ENCODE measurements around the gene KRT37.

KRT37 gene

GRCh38 chr17:41424111-41424635, at the start of gene KRT37:
Gene KRT37, minus strand, starts transcription at chr17:41424585. Its CDS starts 62 bp downstream, at chr17:41424523.
- no peak for DNase-seq (ENCODE audit: low read depth in 2 of 2)

- no peak for DNase-seq (ENCODE audit: low read depth in 2 of 2)
Observed at GRCh38 chr17:41468346-41468745, 44.0 kb upstream of the KRT37 start.

- DNase-seq (ENCODE audit: low read depth in 2 of 2), result no peak
Observed at GRCh38 chr17:41467561-41467960, 43.2 kb upstream of the KRT37 start.

GRCh38 chr17:41466988-41467387, 42.6 kb upstream of the KRT37 start, which contains the start of gene KRT32:
Gene KRT32, minus strand, starts transcription at chr17:41467386. Its CDS starts 61 bp downstream, at chr17:41467325.
- DNase-seq (ENCODE audit: low read depth in 2 of 2), result no peak

- no peak for DNase-seq (ENCODE audit: low read depth in 2 of 2)
Observed at GRCh38 chr17:41464682-41465081, 40.3 kb upstream of the KRT37 start.

- no peak for DNase-seq (ENCODE audit: low read depth in 2 of 2)
Observed at GRCh38 chr17:41464173-41464572, 39.8 kb upstream of the KRT37 start.

- DNase-seq (ENCODE audit: low read depth in 2 of 2), result no peak
Observed at GRCh38 chr17:41463746-41464145, 39.4 kb upstream of the KRT37 start.

GRCh38 chr17:41462705-41463104, 38.3 kb upstream of the KRT37 start:
- no peak for DNase-seq (ENCODE audit: low read depth in 2 of 2)

- no peak for DNase-seq (ENCODE audit: low read depth in 2 of 2)
Observed at GRCh38 chr17:41457676-41458075, 33.3 kb upstream of the KRT37 start.

- no peak for DNase-seq (ENCODE audit: low read depth in 2 of 2)
Observed at GRCh38 chr17:41456204-41456603, 31.8 kb upstream of the KRT37 start.

- DNase-seq (ENCODE audit: low read depth in 2 of 2), result no peak
Observed at GRCh38 chr17:41455236-41455635, 30.9 kb upstream of the KRT37 start.

- no peak for DNase-seq (ENCODE audit: low read depth in 2 of 2)
Observed at GRCh38 chr17:41453066-41453465, 28.7 kb upstream of the KRT37 start.

- DNase-seq (ENCODE audit: low read depth in 2 of 2), result no peak
Observed at GRCh38 chr17:41452281-41452680, 27.9 kb upstream of the KRT37 start.

- no peak for DNase-seq (ENCODE audit: low read depth in 2 of 2)
Observed at GRCh38 chr17:41451154-41451728, 26.9 kb upstream of the KRT37 start.

- DNase-seq (ENCODE audit: low read depth in 2 of 2), result no peak
Observed at GRCh38 chr17:41449008-41449407, 24.6 kb upstream of the KRT37 start.

- DNase-seq (ENCODE audit: low read depth in 2 of 2), result no peak
Observed at GRCh38 chr17:41448506-41448905, 24.1 kb upstream of the KRT37 start.

- DNase-seq (ENCODE audit: low read depth in 2 of 2), result no peak
Observed at GRCh38 chr17:41446806-41447205, 22.4 kb upstream of the KRT37 start.

- no peak for DNase-seq (ENCODE audit: low read depth in 2 of 2)
Observed at GRCh38 chr17:41444640-41445039, 20.3 kb upstream of the KRT37 start.

- DNase-seq (ENCODE audit: low read depth in 2 of 2), result no peak
Observed at GRCh38 chr17:41444186-41444585, 19.8 kb upstream of the KRT37 start.

GRCh38 chr17:41442739-41443138, 18.4 kb upstream of the KRT37 start:
- no peak for DNase-seq (ENCODE audit: low read depth in 2 of 2)

GRCh38 chr17:41440531-41441033, 16.2 kb upstream of the KRT37 start, which contains the start of gene KRT38:
Gene KRT38, minus strand, starts transcription at chr17:41440983. Its CDS starts 62 bp downstream, at chr17:41440921.
- no peak for DNase-seq (ENCODE audit: low read depth in 2 of 2)

- no peak for DNase-seq (ENCODE audit: low read depth in 2 of 2)
Observed at GRCh38 chr17:41439375-41439774, 15.0 kb upstream of the KRT37 start.

- DNase-seq (ENCODE audit: low read depth in 2 of 2), result no peak
Observed at GRCh38 chr17:41437769-41438168, 13.4 kb upstream of the KRT37 start.

- no peak for DNase-seq (ENCODE audit: low read depth in 2 of 2)
Observed at GRCh38 chr17:41437254-41437653, 12.9 kb upstream of the KRT37 start.
